Gastroesophageal sphincter (tissue), 4 donors: ENCODE data around the gene TBC1D10B. TPM values are rescaled to one million over a fixed set of nuclear protein-coding genes. Genes with fewer than 3 reads are reported as not detected.

ENCODE experiments used
- ATAC-seq: fragments of 150-250 bp; one replicate; pipeline ENCODE4 v1.9.1; 2016; ENCODE audit warnings: mild to moderate bottlenecking, moderate library complexity
- H3K27ac ChIP-seq, 4 donors: fragments of 200-600 bp; sonication (generic) in 3 of 4; 1 replicate in 3 of 4; 2 replicates in 1 of 4; pipeline ENCODE4 v1.5.1; 2016 to 2019
- H3K27me3 ChIP-seq: fragments of 200-600 bp; sonication (generic); one replicate; pipeline ENCODE4 v1.5.1; 2019
- H3K36me3 ChIP-seq, 2 donors: fragments of 200-600 bp; sonication (generic); one replicate each; pipeline ENCODE4 v1.5.1; 2019; ENCODE audit warnings: control low read depth in 1 of 2
- H3K4me1 ChIP-seq, 3 donors: fragments of 200-600 bp; sonication (generic); 1 replicate in 2 of 3; 2 replicates in 1 of 3; pipeline ENCODE4 v1.5.1; 2016 to 2019; ENCODE audit warnings: control low read depth in 2 of 3
- H3K4me3 ChIP-seq, 2 donors: fragments of 200-600 bp; sonication (generic); one replicate each; pipeline ENCODE4 v1.5.1; 2019; ENCODE audit warnings: mild to moderate bottlenecking in 1 of 2, moderate library complexity in 1 of 2
- H3K9me3 ChIP-seq, 3 donors: fragments of 200-600 bp; sonication (generic); one replicate each; pipeline ENCODE4 v1.5.1; 2017 to 2019; ENCODE audit warnings: control low read depth in 2 of 3
- CTCF ChIP-seq, 4 experiments: fragments of 200-600 bp in 2 of 4; fragments of 450-650 bp in 2 of 4; sonication (generic) in 1 of 4; IDR thresholded peaks; one replicate each; pipeline ENCODE4 v1.5.1; 2017 to 2019; ENCODE audit warnings: antibody characterized with exemption in 4 of 4, mild to moderate bottlenecking in 2 of 4, moderate library complexity in 2 of 4
- EP300 ChIP-seq: sonication (generic); formaldehyde crosslinking; IDR thresholded peaks from one replicate; pipeline ENCODE4 v1.6.1; 2017; ENCODE audit warnings: antibody characterized with exemption, mild to moderate bottlenecking
- POLR2A ChIP-seq, 2 donors: fragments of 450-650 bp; IDR thresholded peaks; one replicate each; pipeline ENCODE4 v1.6.1; 2017; ENCODE audit warnings: antibody characterized with exemption in 2 of 2, mild to moderate bottlenecking in 2 of 2, moderate library complexity in 1 of 2
- POLR2AphosphoS5 ChIP-seq: sonication (generic); formaldehyde crosslinking; IDR thresholded peaks from one replicate; pipeline ENCODE4 v1.6.1; 2017; ENCODE audit warnings: antibody characterized with exemption
- WGBS, 2 donors: methylation state at CpG; one replicate each; pipeline ENCODE4 v1.1.5; 2018; ENCODE audit warnings: low coverage in 1 of 2; 5-methylcytosine and 5-hydroxymethylcytosine counted together
- total RNA-seq, 4 donors: library from RNA; depleted of rRNA; stranded (reverse); fragments of >200 nt; gene quantifications; one replicate each; pipeline ENCODE4 v1.1.0, GENCODE V29; 2016

TBC1D10B gene
- total RNA-seq, 4 donors from 2014 or later: 17.1 to 40.9 (median 20.4) TPM

- no peaks in the 10 kb centered on the region for H3K27me3 ChIP-seq
- no peak for ATAC-seq
- TF ChIP-seq EP300 (no peak), CTCF (IDR thresholded peaks at IDR 0.05) (peak in 1 of 4 experiments; percentile 16), POLR2AphosphoS5 (no peak), POLR2A (IDR thresholded peaks at IDR 0.05) (peak in 1 of 2 donors; percentile 21)
- H3K36me3 ChIP-seq: peaks cover 0 to 1% of the 10 kb centered on the region in 2 donors
- 16 to 39% methylated on average over 3 to 6 of the region's 11 CpGs for WGBS, 2 donors
- H3K4me1 ChIP-seq: peaks cover 0 to 40% (median 21%) of the 10 kb centered on the region in 3 donors
- H3K4me3 ChIP-seq: peak overlapping the region; percentile 42 to 53
- no peaks in the 10 kb centered on the region for H3K9me3 ChIP-seq
- H3K27ac ChIP-seq: peak overlapping the region; percentile 70 to 96 (median 88)
These were observed 1.0 kb upstream of the TBC1D10B start for GRCh38 chr16:30371248-30371816.

GRCh38 chr16:30369938-30370455 is 297 bp downstream of the TBC1D10B start:
- H3K9me3 ChIP-seq: no peaks in the 10 kb centered on the region
- TF ChIP-seq POLR2AphosphoS5 (no peak), CTCF (IDR thresholded peaks at IDR 0.05) (peak in 2 of 4 experiments; percentile 20 to 31), POLR2A (IDR thresholded peaks at IDR 0.05) (peak; percentile 67 to 74)
- no CpG with 5 or more reads among the region's 76 CpGs for WGBS, 2 donors
- peaks cover 0 to 15% of the 10 kb centered on the region in 2 donors for H3K36me3 ChIP-seq
- H3K4me3 ChIP-seq: peak overlapping the region; percentile 92 to 97
- peak overlapping the region; percentile 53 to 97 (median 90) for H3K27ac ChIP-seq
- H3K27me3 ChIP-seq: no peaks in the 10 kb centered on the region
- peak; percentile 1 for ATAC-seq
- peaks cover 0 to 53% (median 21%) of the 10 kb centered on the region in 3 donors for H3K4me1 ChIP-seq

- 0% methylated on average over 2 to 3 of the region's 45 CpGs for WGBS, 2 donors
- TF ChIP-seq POLR2AphosphoS5: no peak
- no peak for TF ChIP-seq CTCF (IDR thresholded peaks at IDR 0.05)
- TF ChIP-seq EP300: no peak
- TF ChIP-seq POLR2A (IDR thresholded peaks at IDR 0.05): no peak
- Histone ChIP-seq H3K27ac (peak overlapping the region; percentile 53 to 97 (median 90)), H3K4me1 (peaks cover 0 to 58% (median 21%) of the 10 kb centered on the region in 3 donors), H3K36me3 (peaks cover 0 to 21% of the 10 kb centered on the region in 2 donors), H3K4me3 (peak overlapping the region; percentile 92 to 97), H3K27me3 (no peaks in the 10 kb centered on the region), H3K9me3 (no peaks in the 10 kb centered on the region)
- ATAC-seq: no peak
These were observed 980 bp downstream of the TBC1D10B start for GRCh38 chr16:30369091-30369937.

- TF ChIP-seq POLR2A (IDR thresholded peaks at IDR 0.05): no peak
- TF ChIP-seq CTCF (IDR thresholded peaks at IDR 0.05): no peak
- H3K4me1 ChIP-seq: peaks cover 0 to 58% (median 21%) of the 10 kb centered on the region in 3 donors
- H3K36me3 ChIP-seq: peaks cover 0 to 27% of the 10 kb centered on the region in 2 donors
- no peaks in the 10 kb centered on the region for H3K27me3 ChIP-seq
- WGBS, 2 donors: 0% methylated on average over 1 of the region's 4 CpGs
- H3K27ac ChIP-seq: peak overlapping the region in 3 of 4 donors; percentile 86 to 97 (median 93)
- no peak for ATAC-seq
- no peaks in the 10 kb centered on the region for H3K9me3 ChIP-seq
- H3K4me3 ChIP-seq: peak overlapping the region; percentile 92 to 97
These were observed 1.6 kb downstream of the TBC1D10B start for GRCh38 chr16:30368792-30369090.
